Astrocyte (in vitro differentiated cells and primary cell): ENCODE measurements around the gene SCIN. TPM values are rescaled to one million over a fixed set of nuclear protein-coding genes. Genes with fewer than 3 reads are reported as not detected.

Experiments used
- DNase-seq: peaks from one replicate; pipeline ENCODE4 v3.0.0-alpha.2; 2010; ENCODE audit warnings: low read depth
- FAIRE-seq: peaks from 2 replicates; lab custom pipeline; 2011; peaks lifted over from hg19 to GRCh38; lab: Jason Lieb, UNC
- H2AFZ ChIP-seq: 2 replicates; pipeline ENCODE4 v1.6.0; 2012; ENCODE audit warnings: low read depth, low read length, inconsistent platforms
- H3K27ac ChIP-seq: 2 replicates; pipeline ENCODE4 v1.5.1; 2011; ENCODE audit warnings: low read depth, low read length, inconsistent platforms
- H3K27me3 ChIP-seq: 2 replicates; pipeline ENCODE4 v1.6.0; 2011; ENCODE audit warnings: low read length, inconsistent platforms; ENCODE audit not compliant: insufficient read depth
- H3K36me3 ChIP-seq: 2 replicates; pipeline ENCODE4 v1.5.1; 2011; ENCODE audit warnings: low read length, inconsistent platforms; ENCODE audit not compliant: insufficient read depth
- H3K4me1 ChIP-seq: 2 replicates; pipeline ENCODE4 v1.5.1; 2011; ENCODE audit warnings: low read length, inconsistent platforms; ENCODE audit not compliant: insufficient read depth
- H3K4me2 ChIP-seq: 2 replicates; pipeline ENCODE4 v1.6.0; 2012; ENCODE audit warnings: low read length, inconsistent platforms
- H3K4me3 ChIP-seq: 2 replicates; pipeline ENCODE4 v1.5.1; 2011; ENCODE audit warnings: low read depth, mild to moderate bottlenecking, low read length, inconsistent platforms; ENCODE audit not compliant: insufficient read depth
- H3K79me2 ChIP-seq: 2 replicates; pipeline ENCODE4 v1.6.0; 2012; ENCODE audit warnings: mild to moderate bottlenecking, low read length, inconsistent platforms; ENCODE audit not compliant: insufficient read depth
- H3K9ac ChIP-seq: 2 replicates; pipeline ENCODE4 v1.6.0; 2012; ENCODE audit warnings: mild to moderate bottlenecking, low read length, inconsistent platforms
- H3K9me3 ChIP-seq: 2 replicates; pipeline ENCODE4 v1.5.1; 2012; ENCODE audit warnings: low read depth, mild to moderate bottlenecking, low read length, inconsistent platforms; ENCODE audit not compliant: insufficient read depth
- H4K20me1 ChIP-seq: 2 replicates; pipeline ENCODE4 v1.6.0; 2012; ENCODE audit warnings: low read length, inconsistent platforms; ENCODE audit not compliant: insufficient read depth
- H3K27ac Mint-ChIP-seq: one replicate; pipeline ENCODE4 v1.8.0; 2021; ENCODE audit warnings: mild to moderate bottlenecking, mixed read lengths; ENCODE audit not compliant: unreplicated experiment
- H3K27me3 Mint-ChIP-seq: one replicate; pipeline ENCODE4 v1.8.0; 2021; ENCODE audit warnings: low read depth, mixed read lengths; ENCODE audit not compliant: unreplicated experiment
- H3K36me3 Mint-ChIP-seq: one replicate; pipeline ENCODE4 v1.8.0; 2021; ENCODE audit warnings: low read depth, mixed read lengths; ENCODE audit not compliant: unreplicated experiment
- H3K4me1 Mint-ChIP-seq: one replicate; pipeline ENCODE4 v1.8.0; 2021; ENCODE audit warnings: low read depth, mixed read lengths; ENCODE audit not compliant: unreplicated experiment
- H3K4me3 Mint-ChIP-seq: one replicate; pipeline ENCODE4 v1.8.0; 2021; ENCODE audit warnings: mild to moderate bottlenecking, moderate library complexity, mixed read lengths; ENCODE audit not compliant: unreplicated experiment
- H3K9me3 Mint-ChIP-seq: one replicate; pipeline ENCODE4 v1.8.0; 2021; ENCODE audit warnings: mild to moderate bottlenecking, mixed read lengths; ENCODE audit not compliant: unreplicated experiment
- EZH2 ChIP-seq: IDR thresholded peaks from 2 replicates; pipeline ENCODE4 v1.6.1; 2012; ENCODE audit warnings: mild to moderate bottlenecking, low read length, inconsistent platforms; ENCODE audit not compliant: insufficient read depth
- total RNA-seq: library from RNA; stranded (reverse); gene quantifications from 2 replicates; pipeline ENCODE4 v1.2.1, GENCODE V29; 2021
- TF ChIP-seq, protein P1 (sequence below): IDR thresholded peaks from 2 replicates; pipeline ENCODE4 v1.5.1; 2011; ENCODE audit warnings: low read depth, mild to moderate bottlenecking, inconsistent platforms, low read length, moderate library complexity; ENCODE audit not compliant: insufficient read depth

SCIN gene
- total RNA-seq, 1 donor from 2014 or later = 0.27 TPM

DNA sequence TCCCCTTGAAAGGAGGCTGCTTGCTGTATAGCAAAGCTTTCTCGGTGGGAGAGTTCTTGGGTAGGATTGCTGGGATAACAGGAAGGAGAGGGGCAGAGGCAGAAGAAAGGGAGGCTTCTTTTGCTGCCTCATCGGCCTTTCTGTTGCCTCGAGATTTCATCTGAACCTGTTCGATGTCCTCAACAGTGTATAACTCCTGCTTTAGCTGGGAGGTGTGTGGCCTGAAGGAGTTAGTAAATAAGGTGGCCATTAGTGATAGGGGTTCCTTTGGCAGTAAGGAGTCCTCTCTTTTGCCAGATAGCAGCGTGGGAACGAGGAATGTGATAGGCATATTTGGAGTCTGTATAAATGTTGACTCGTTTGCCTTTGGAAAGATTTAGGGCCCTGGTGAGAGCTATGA, 20.0 kb downstream of the SCIN start:
- H2AFZ ChIP-seq = no peak overlapping the region
- DNase-seq = no peak
- no peaks in the 10 kb centered on the region for H4K20me1 ChIP-seq
- no peaks in the 10 kb centered on the region for H3K27me3 ChIP-seq
- H3K27me3 Mint-ChIP-seq = no peaks in the 10 kb centered on the region
- no peaks in the 10 kb centered on the region for H3K4me1 ChIP-seq
- no peak overlapping the region for H3K27ac Mint-ChIP-seq
- no peak overlapping the region for H3K27ac ChIP-seq
- H3K4me3 Mint-ChIP-seq = no peak overlapping the region
- H3K4me3 ChIP-seq = no peak overlapping the region
- H3K4me2 ChIP-seq = no peak overlapping the region
- TF ChIP-seq EZH2 = no peak
- TF ChIP-seq, protein P1, sequence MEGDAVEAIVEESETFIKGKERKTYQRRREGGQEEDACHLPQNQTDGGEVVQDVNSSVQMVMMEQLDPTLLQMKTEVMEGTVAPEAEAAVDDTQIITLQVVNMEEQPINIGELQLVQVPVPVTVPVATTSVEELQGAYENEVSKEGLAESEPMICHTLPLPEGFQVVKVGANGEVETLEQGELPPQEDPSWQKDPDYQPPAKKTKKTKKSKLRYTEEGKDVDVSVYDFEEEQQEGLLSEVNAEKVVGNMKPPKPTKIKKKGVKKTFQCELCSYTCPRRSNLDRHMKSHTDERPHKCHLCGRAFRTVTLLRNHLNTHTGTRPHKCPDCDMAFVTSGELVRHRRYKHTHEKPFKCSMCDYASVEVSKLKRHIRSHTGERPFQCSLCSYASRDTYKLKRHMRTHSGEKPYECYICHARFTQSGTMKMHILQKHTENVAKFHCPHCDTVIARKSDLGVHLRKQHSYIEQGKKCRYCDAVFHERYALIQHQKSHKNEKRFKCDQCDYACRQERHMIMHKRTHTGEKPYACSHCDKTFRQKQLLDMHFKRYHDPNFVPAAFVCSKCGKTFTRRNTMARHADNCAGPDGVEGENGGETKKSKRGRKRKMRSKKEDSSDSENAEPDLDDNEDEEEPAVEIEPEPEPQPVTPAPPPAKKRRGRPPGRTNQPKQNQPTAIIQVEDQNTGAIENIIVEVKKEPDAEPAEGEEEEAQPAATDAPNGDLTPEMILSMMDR = no peak
- FAIRE-seq = no peak
- no peaks in the 10 kb centered on the region for H3K36me3 Mint-ChIP-seq
- H3K4me1 Mint-ChIP-seq = peaks cover 1% of the 10 kb centered on the region
- H3K79me2 ChIP-seq = no peaks in the 10 kb centered on the region
- H3K36me3 ChIP-seq = no peaks in the 10 kb centered on the region
- H3K9me3 ChIP-seq = no peaks in the 10 kb centered on the region
- peaks cover 8% of the 10 kb centered on the region for H3K9me3 Mint-ChIP-seq
- H3K9ac ChIP-seq = no peak overlapping the region

DNA sequence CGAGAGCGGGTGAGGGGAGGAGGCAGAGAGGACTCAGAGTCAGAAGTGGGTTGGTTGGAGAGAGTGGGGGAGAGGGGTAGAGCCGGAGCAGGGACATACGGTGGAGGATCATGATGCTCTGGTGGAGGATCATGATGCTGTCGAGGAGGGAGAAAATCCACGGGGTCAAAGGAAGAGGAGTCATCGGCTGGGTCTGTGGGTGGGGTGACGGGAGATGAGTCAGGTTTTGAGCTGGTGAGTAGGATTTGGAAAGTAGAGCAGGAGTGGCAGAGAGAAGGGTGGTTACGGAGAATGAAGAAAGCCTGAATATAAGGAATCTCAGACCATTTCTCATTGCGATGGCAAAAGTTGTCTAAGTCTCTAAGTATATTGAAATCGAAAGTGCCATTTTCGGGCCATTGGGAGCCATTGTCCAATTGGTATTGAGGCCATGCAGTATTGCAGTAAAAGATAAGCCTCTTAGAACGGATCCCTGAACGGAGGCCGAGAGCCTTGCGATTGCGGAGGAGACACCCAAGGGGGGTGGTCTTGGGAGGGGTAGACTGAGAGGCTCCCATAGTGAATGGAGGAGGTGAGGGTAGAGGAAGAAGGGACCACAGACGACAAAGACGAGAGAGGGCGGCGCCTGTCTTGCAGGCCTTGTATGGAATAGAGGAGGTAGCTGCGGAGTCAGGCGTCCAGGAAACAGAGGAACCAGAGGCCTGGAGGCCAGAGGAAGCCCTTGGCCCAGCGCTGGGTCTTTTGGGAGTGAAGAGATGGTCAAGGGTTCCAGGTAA, 23.8 kb downstream of the SCIN start:
- TF ChIP-seq, protein P1 = no peak
- no peak for TF ChIP-seq EZH2
- H3K27me3 Mint-ChIP-seq = no peaks in the 10 kb centered on the region
- H3K4me2 ChIP-seq = no peak overlapping the region
- no peaks in the 10 kb centered on the region for H4K20me1 ChIP-seq
- FAIRE-seq = no peak
- no peak overlapping the region for H3K9ac ChIP-seq
- no peak for DNase-seq
- peaks cover 8% of the 10 kb centered on the region for H3K9me3 Mint-ChIP-seq
- H3K79me2 ChIP-seq = no peaks in the 10 kb centered on the region
- H3K4me1 ChIP-seq = no peaks in the 10 kb centered on the region
- H2AFZ ChIP-seq = no peak overlapping the region
- H3K36me3 ChIP-seq = no peaks in the 10 kb centered on the region
- no peak overlapping the region for H3K4me3 Mint-ChIP-seq
- no peak overlapping the region for H3K27ac ChIP-seq
- H3K36me3 Mint-ChIP-seq = no peaks in the 10 kb centered on the region
- H3K4me1 Mint-ChIP-seq = no peaks in the 10 kb centered on the region
- no peak overlapping the region for H3K27ac Mint-ChIP-seq
- no peaks in the 10 kb centered on the region for H3K9me3 ChIP-seq
- H3K4me3 ChIP-seq = no peak overlapping the region
- no peaks in the 10 kb centered on the region for H3K27me3 ChIP-seq

DNA sequence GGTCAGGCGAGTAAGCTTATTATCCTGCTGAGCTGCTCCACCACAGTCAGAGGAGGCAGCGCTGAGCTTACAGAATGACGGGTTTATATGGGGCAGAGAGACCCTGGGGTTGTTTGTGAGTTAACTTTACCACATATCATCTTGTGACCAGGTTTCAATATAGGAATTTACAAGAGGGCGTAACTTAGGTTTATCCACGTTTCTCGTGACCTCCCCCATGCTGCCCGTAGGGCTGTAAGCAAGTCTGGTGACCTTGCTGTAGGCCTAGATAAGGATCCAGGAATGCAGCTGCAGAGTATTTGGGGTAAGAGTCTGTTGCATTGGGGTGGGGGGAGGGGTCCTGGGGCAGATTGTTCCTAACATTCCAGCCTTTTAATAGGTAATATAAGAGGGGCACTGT, 24.6 kb downstream of the SCIN start:
- TF ChIP-seq, protein P1 = no peak
- TF ChIP-seq EZH2 = no peak
- Histone ChIP-seq H4K20me1 (no peaks in the 10 kb centered on the region), H3K9me3 (no peaks in the 10 kb centered on the region), H3K36me3 (no peaks in the 10 kb centered on the region), H3K27me3 (no peaks in the 10 kb centered on the region), H2AFZ (no peak overlapping the region), H3K4me3 (no peak overlapping the region), H3K9ac (no peak overlapping the region), H3K4me2 (no peak overlapping the region), H3K79me2 (no peaks in the 10 kb centered on the region), H3K27ac (no peak overlapping the region), H3K4me1 (no peaks in the 10 kb centered on the region)
- Mint-ChIP-seq H3K4me1 (no peaks in the 10 kb centered on the region), H3K4me3 (no peak overlapping the region), H3K27me3 (no peaks in the 10 kb centered on the region), H3K27ac (no peak overlapping the region), H3K9me3 (peaks cover 8% of the 10 kb centered on the region), H3K36me3 (no peaks in the 10 kb centered on the region)
- FAIRE-seq (no peak), DNase-seq (no peak)
